Neural progenitor cell (in vitro differentiated cells): ENCODE results near the gene ZYX.

Experiments
- EZH2 ChIP-seq: fragments of 200-600 bp; sonication (generic); IDR thresholded peaks from 2 replicates; pipeline ENCODE4 v1.6.1; 2017; ENCODE audit warnings: antibody characterized with exemption, mild to moderate bottlenecking, moderate library complexity
- EZH2phosphoT487 ChIP-seq: fragments of 200-600 bp; sonication (generic); IDR thresholded peaks from 2 replicates; pipeline ENCODE4 v1.6.1; 2017; ENCODE audit warnings: antibody characterized with exemption
- TF ChIP-seq, protein P1 (sequence below): fragments of 200-600 bp; sonication (generic); IDR thresholded peaks from 2 replicates; pipeline ENCODE4 v1.5.1; 2017; ENCODE audit warnings: antibody characterized with exemption, mild to moderate bottlenecking

DNA sequence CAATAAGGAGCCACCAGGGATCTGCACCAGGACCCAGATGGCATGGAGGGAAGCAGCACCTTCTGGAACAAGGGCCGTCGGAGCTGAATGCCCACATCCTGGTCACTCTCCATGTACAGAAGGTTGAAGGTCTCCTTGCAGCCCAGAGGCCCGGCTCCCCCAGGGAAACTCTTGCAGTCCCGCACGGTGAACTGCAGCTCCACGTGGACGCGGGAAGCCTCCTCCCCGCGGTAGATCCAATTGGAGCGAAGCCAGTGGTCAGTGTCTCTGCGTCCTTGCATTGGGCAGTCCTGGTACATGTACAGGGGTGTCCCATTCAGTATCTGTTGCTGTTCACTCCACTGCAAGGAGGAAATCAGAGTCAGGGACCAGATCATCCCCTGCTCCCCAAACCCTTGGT lies 20.1 kb downstream of the ZYX start:
- TF ChIP-seq, protein P1, sequence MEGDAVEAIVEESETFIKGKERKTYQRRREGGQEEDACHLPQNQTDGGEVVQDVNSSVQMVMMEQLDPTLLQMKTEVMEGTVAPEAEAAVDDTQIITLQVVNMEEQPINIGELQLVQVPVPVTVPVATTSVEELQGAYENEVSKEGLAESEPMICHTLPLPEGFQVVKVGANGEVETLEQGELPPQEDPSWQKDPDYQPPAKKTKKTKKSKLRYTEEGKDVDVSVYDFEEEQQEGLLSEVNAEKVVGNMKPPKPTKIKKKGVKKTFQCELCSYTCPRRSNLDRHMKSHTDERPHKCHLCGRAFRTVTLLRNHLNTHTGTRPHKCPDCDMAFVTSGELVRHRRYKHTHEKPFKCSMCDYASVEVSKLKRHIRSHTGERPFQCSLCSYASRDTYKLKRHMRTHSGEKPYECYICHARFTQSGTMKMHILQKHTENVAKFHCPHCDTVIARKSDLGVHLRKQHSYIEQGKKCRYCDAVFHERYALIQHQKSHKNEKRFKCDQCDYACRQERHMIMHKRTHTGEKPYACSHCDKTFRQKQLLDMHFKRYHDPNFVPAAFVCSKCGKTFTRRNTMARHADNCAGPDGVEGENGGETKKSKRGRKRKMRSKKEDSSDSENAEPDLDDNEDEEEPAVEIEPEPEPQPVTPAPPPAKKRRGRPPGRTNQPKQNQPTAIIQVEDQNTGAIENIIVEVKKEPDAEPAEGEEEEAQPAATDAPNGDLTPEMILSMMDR: no peak
- TF ChIP-seq EZH2 (no peak), EZH2phosphoT487 (no peak)
